Gastroesophageal sphincter (tissue), 3 donors: ENCODE measurements around the gene EPG5.

Source experiments
- CTCF ChIP-seq, 4 experiments: fragments of 200-600 bp in 2 of 4; fragments of 450-650 bp in 2 of 4; sonication (generic) in 1 of 4; IDR thresholded peaks; one replicate each; pipeline ENCODE4 v1.5.1; 2017 to 2019; ENCODE audit warnings: antibody characterized with exemption in 4 of 4, mild to moderate bottlenecking in 2 of 4, moderate library complexity in 2 of 4
- POLR2AphosphoS5 ChIP-seq: sonication (generic); formaldehyde crosslinking; IDR thresholded peaks from one replicate; pipeline ENCODE4 v1.6.1; 2017; ENCODE audit warnings: antibody characterized with exemption

- TF ChIP-seq CTCF (IDR thresholded peaks at IDR 0.05) = no peak
- TF ChIP-seq POLR2AphosphoS5 = no peak
Observed at GRCh38 chr18:45962461-45962860, 4.7 kb downstream of the EPG5 start.
